NB4 (cell line): ENCODE results near the gene GREB1.

Experiments used
- POLR2A ChIP-seq: IDR thresholded peaks from 2 replicates; pipeline ENCODE4 v1.6.1; 2011; ENCODE audit warnings: mild to moderate bottlenecking; ENCODE audit not compliant: insufficient read length; ENCODE audit errors: extremely low read depth
- TF ChIP-seq, protein P1 (sequence below): IDR thresholded peaks from one replicate; pipeline ENCODE4 v1.5.1; 2012; ENCODE audit warnings: low read depth, low read length

DNA sequence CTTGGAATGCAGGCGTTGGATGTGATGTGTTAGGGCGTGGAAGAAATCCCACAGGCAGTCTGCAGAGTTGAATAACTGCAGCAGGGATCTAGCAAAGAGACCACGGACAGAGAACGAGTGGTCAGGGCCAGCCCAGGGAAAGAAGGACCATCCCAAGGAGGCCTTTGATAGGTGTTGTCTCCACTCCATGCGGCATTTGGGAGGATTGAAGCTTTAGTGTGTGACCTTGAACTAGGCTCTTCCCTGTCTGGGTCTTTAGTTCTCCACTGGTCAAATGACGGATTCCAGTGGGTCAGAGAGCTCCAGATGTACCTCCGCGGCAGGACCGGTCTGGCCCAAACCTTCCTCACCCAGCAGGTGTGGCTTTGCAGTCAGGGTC, 18.4 kb downstream of the GREB1 start:
- TF ChIP-seq, protein P1, sequence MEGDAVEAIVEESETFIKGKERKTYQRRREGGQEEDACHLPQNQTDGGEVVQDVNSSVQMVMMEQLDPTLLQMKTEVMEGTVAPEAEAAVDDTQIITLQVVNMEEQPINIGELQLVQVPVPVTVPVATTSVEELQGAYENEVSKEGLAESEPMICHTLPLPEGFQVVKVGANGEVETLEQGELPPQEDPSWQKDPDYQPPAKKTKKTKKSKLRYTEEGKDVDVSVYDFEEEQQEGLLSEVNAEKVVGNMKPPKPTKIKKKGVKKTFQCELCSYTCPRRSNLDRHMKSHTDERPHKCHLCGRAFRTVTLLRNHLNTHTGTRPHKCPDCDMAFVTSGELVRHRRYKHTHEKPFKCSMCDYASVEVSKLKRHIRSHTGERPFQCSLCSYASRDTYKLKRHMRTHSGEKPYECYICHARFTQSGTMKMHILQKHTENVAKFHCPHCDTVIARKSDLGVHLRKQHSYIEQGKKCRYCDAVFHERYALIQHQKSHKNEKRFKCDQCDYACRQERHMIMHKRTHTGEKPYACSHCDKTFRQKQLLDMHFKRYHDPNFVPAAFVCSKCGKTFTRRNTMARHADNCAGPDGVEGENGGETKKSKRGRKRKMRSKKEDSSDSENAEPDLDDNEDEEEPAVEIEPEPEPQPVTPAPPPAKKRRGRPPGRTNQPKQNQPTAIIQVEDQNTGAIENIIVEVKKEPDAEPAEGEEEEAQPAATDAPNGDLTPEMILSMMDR = no peak
- no peak for TF ChIP-seq POLR2A
